HG03139 (cell line): ENCODE results near the gene ANGPTL8.

Source experiments
- ATAC-seq: cut with Tn5 transposase; IDR thresholded peaks from one replicate; pipeline ENCODE4 v1.9.1; 2021; ENCODE audit not compliant: unreplicated experiment

The ANGPTL8 gene

GRCh38 chr19:11257846-11258380 is 18.5 kb downstream of the ANGPTL8 start:
- no peak for ATAC-seq

GRCh38 chr19:11260996-11261395 is 21.6 kb downstream of the ANGPTL8 start:
- no peak for ATAC-seq

DNA sequence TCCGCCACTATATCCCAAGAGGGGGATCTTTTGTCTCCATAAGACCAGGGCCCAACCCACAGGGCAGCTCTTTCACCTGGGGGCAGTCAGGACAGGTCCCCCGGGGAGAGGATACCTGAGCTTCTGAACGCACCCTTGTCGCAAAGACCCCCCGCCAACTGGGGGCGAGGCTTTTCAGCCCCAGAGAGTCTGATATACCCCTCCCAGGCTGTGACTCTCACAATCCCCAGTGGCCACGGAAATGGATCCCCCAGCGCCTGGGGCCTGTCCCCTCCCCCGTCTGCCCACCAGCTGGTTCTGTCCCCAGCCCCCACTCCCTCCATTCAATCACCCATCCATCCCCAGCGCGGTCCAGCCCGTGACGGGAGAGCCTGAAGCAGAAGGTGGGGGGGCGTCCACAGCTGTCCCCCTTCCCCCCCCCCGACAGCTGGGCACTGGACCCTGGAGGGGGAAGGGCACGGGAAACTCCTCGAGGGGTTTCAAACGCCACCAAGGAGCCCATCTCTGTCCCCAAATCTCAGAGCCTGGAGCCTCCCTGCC is 22.1 kb downstream of the ANGPTL8 start:
- ATAC-seq: no peak

GRCh38 chr19:11261971-11262839 is 22.8 kb downstream of the ANGPTL8 start, which contains the start of gene DOCK6:
TSS of gene DOCK6 (minus strand) at chr19:11262524. CDS start at chr19:11262440, 84 bp downstream.
- ATAC-seq: no peak

DNA sequence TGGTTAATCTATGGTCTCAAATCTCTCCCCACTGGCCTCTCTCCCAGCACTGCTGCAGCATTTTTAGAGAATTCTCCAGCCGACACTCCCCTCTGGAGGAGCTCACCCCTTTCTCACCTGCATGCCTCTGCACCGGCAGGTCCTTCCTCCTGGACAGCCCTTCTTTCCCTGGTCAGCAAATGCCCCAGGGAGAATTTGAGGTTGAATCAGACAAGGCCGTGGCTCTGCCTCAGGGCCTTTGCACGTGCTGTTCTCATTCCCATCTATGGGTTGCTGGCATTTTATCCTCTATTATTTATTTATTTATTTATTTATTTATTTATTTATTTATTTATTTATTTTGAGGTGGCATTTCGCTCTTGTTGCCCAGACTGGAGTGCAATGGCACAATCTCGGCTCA is 24.3 kb downstream of the ANGPTL8 start:
- no peak for ATAC-seq

DNA sequence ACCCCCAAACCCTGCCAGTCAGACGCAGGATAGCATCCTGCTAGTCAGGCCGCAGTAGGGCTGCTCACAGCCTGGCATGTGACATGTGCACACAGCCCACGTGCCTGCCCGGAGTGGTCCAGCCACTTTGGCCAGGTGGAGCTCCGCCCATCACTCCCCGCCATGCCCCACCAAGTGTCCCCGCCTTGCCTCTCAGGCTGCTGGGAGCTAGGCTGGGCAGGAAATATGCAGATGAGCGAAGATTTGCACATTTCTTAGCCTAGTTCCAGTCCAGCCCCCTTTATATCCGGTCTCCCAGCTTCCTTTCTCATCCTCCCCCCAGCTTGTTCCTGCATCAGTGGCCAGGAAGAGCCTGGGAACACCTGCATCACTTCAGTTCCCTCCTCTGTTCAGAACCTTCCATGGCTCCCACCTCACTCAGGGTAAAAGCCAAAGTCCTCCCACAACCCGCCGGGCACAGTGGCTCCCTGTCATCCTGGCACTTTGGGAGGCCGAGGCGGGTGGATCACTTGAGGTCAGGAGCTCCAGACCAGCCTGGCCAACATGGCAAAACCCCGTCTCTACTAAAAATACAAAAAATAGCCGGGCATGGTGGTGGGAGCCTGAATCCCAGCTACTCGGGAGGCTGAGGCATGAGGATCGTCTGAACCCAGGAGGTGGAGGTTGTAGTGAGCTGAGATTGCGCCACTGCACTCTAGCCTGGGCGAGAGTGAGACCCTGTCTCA is 25.2 kb downstream of the ANGPTL8 start:
- ATAC-seq: no peak

- ATAC-seq: no peak
These were observed 25.9 kb downstream of the ANGPTL8 start for GRCh38 chr19:11265177-11265784.

GRCh38 chr19:11265785-11266236 is 26.4 kb downstream of the ANGPTL8 start:
- no peak for ATAC-seq

- no peak for ATAC-seq
These were observed 28.1 kb downstream of the ANGPTL8 start for GRCh38 chr19:11267316-11268085.

GRCh38 chr19:11268783-11269267 is 29.4 kb downstream of the ANGPTL8 start:
- no peak for ATAC-seq

DNA sequence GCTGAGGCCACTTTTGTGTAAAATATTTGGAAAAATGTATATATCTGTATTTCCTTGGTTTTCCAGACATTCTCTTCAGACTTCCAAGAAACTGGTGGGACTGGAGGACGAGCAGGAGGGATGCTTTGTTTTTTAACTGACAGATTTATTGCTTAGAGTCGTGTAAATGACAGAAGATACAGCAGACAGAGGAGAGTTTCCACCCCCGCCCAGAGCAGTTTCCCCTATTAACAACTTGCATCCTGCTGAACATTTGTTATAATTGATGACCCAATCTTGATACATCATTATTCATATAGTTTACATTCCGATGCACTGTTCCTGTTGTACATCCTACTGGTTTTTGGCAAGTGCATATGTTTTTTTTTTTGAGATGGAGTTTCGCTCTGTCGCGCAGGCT is 30.0 kb downstream of the ANGPTL8 start:
- no peak for ATAC-seq

- no peak for ATAC-seq
These were observed 33.9 kb downstream of the ANGPTL8 start for GRCh38 chr19:11273296-11273695.

DNA sequence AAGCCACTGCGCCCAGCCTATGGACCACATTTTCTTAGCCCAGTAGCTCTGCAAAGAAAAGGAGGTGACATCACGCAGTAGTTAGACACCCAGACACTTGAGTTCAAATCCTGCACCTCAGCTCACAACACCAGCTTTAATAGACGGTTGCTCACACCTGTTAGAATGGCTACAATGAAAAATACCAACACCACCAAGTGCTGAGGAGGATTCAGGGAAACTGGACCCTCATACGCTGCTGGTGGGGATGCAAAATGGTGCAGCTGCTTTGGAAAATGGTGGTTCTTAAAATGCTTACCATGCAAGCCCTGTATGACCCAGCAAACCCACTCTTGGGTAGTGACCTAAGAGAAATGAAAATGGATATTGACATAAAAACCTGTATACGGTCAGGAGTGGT is 34.6 kb downstream of the ANGPTL8 start:
- ATAC-seq: no peak

- no peak for ATAC-seq
These were observed 35.2 kb downstream of the ANGPTL8 start for GRCh38 chr19:11274533-11275086.

DNA sequence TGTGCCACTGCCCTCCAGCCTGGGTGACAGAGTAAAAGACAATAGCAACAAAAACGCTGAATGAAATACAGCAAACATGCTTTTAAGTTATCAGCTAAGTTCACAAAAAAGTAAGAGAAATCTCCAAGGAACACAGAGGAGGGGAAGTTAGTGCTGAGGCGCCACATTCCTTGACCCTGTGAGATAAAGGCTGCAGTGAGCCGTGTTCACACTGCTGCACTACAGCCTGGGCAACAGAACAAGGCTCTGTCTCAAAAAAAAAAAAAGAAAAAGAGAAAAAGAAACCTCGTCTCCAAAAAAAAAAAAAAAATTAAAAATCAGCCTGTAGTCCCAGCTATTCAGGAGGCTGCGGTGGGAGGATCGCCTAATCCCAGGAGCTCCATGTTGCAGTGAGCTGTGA is 39.3 kb downstream of the ANGPTL8 start:
- no peak for ATAC-seq

DNA sequence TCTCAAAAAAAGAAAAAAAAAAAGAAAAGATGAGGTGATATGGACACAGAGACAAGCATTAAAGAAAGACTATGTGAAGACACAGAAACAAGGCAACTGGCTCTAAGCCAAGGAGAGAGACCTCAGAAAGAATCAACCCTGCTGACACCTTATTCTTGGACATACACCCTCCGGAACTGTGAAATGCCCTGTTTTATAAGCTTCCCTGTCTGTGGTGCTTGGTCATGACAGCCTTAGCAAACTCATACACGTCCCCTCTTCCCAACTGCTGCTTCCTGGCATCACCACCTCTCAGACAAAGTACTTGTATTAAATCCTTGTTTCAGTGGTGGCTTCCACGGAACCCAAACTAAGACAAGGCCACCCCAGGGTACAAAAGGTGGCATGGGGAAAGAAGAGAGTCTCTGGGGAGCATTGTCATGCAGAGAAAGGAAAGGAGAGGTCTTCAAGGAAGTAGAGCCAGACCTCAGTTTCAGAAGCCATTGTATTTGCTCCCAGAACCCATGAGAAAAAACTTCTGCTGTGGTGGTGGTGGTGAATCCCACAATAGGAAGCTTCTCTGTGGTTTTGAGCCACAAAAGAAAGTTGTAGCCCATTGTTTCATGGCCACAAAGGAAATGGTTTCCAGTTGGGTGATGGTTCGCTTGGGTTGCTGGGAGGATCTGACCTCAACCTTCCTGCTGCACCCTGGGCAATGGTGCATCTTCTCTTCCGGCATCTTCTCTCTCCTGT is 40.3 kb downstream of the ANGPTL8 start:
- no peak for ATAC-seq

DNA sequence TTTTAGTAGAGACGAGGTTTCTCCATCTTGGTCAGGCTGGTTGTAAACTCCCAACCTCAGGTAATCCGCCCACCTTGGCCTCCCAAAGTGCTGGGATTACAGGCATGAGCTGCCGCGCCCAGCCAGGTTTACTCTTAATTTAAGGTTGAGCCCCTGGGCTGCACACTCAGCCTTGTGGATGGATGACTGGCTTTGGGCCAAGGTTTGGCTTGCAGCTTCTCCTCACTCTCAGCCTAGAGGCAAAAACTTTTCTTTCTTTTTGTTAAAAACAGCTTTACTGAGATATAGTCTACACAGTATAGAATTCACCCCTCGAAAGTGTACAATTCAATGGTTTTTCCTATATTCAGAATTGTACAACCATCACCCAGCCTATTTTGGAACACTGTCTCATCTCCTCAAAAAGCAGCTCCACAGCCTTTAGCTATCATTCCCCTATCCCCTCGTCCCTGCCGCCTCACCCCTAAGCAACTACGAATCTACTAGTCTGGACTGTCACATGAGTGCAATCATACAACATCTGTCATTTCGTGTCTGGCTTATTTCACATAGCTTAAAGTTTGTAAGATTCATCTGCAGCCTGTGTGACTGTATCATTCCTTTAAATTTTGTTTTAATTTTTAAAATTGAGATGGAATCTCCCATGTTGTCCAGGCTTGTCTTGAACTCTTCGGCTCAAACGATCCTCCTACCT is 42.1 kb downstream of the ANGPTL8 start:
- ATAC-seq: no peak

DNA sequence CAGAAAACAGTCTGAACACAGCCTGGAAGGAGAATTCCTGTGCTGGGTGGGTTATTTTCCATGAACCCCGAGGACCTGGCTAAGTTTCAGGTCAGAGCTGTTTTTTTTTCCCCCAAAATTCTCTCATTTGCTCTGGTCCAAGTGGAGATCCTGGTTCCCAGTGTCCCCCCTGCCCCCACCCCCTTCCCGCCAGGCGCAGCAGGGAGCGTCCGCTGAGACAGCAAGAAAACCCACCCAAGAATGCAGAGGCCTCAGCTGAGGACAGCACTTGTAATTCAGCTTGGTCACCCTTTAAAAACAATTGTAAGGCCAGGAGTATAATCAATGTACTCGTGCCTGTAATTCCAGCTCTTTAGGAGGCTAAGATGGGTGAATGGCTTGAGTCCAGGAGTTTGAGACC is 45.1 kb downstream of the ANGPTL8 start:
- ATAC-seq: no peak
